Measurements from ENCODE around the gene ACKR3.

The ACKR3 gene

GRCh38 chr2:236569573-236569973, at the start of gene ACKR3:
ACKR3 (plus strand) TSS chr2:236569825; CDS start chr2:236580466, 10,641 bp downstream.
- peak; percentile 89 for DNase-seq

DNA sequence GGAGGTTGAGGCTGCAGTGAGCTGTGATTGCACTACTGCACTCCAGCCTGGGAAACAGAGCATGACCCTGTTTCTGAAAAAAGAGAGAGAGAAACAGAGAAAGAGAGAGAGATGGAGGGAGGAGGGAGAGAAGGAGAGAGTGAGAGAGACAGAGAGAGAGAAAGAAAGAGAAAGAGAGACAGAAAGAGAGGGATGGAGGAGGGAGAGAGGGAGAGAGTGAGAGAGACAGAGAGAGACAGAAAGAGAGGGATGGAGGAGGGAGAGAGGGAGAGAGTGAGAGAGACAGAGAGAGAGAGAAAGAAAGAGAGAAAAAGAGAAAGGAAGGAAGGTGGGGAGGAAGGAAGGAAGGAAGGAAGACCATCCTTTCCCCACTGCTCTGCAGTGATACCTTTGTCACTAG, 48.1 kb upstream of the ACKR3 start:
- DNase-seq = no peak

GRCh38 chr2:236523249-236523648, 46.4 kb upstream of the ACKR3 start:
- no peak for DNase-seq

- DNase-seq = no peak
Observed at GRCh38 chr2:236525411-236525997, 44.1 kb upstream of the ACKR3 start.

- DNase-seq = no peak
Observed at GRCh38 chr2:236526455-236527158, 43.0 kb upstream of the ACKR3 start.

GRCh38 chr2:236527159-236527630, 42.4 kb upstream of the ACKR3 start:
- DNase-seq = no peak

GRCh38 chr2:236529606-236530005, 40.0 kb upstream of the ACKR3 start:
- no peak for DNase-seq

DNA sequence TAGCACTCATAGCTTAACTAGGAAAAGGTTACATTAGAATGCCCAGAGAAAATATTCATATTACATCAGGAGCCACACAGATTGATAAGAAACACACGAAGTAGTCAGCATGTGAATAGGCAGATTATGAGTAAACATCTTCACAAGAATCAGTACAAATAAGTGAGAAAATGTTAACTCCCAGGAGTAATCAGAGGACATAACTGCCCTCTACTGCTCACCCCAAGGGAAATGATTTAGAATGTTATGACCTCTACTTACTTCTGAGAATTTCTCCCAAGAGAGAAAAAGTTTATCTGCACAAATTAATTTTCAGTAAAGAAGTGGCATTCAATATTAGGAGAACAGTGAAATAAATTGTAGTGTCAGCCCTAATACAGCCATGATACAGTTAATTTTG, 39.1 kb upstream of the ACKR3 start:
- no peak for DNase-seq

DNA sequence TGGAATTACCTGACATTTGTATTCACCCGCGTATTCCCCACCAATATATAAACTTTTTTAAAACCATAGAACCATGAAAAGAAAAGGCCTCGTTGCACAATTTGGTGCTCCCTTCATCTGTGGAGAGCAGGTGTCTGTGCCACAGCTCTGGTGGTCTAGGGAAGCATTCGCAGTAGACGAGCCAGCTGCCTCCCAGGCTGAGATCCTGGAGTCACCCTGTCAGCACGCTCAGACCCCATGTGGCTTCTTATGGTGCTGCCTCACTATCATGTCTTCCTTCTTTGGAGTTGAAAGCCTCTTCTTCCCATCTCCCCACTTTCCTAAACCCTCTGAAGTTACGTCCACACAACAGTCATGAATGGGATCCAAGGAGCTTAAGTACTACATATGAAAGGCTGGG, 38.4 kb upstream of the ACKR3 start:
- no peak for DNase-seq

- no peak for DNase-seq
Observed at GRCh38 chr2:236531996-236532395, 37.6 kb upstream of the ACKR3 start.

DNA sequence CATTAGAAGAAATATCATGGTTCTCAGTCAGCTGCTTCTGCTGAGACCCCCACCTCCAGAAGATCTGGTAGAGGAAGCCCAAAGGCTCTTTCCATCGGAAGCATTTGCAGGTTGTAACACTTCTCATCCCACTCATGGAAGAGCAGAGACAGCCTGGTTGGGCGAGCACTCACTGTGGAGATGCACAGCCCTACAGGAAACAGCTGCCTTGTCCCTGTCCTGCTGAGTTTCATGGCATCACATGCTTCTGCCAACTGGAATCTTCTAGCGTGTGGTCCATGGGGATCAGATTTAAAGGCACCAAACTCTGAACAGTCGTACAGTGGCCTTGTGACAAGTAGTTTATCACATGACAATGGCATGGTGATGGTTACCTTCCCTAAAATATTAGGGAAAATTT, 36.3 kb upstream of the ACKR3 start:
- no peak for DNase-seq

GRCh38 chr2:236535024-236535423, 34.6 kb upstream of the ACKR3 start:
- DNase-seq = no peak

DNA sequence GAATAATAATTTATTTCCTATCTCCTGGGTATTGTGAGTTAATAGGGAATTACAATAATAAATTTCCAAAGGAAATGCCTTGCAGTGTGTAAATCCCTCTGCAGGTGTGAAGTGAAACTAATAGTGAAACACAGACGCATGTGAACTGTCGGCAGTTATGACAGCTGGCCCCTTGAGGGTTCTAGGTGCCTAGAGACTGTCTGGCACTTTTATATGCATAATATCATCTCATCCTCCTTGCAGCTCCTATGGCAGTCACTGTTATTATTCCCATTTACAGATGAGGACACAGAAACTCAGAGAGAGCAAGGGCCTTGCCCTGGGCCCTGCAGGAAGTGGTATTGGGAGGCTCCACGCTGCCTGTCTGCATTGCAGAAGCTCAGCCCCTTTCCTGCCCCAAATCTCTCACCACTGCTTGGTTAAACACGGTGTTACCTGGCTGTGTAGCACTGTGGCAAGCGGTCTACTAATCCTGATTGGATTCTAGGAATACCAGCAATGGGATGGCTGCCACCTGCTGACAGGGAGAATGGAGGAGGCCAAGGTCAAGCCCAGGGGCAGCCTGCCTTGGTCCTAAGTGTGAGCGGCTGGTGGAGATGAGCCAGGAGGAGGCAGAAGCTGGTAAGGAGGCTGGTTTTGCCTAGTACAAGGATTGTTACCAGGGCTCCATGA, 32.8 kb upstream of the ACKR3 start:
- DNase-seq = no peak

DNA sequence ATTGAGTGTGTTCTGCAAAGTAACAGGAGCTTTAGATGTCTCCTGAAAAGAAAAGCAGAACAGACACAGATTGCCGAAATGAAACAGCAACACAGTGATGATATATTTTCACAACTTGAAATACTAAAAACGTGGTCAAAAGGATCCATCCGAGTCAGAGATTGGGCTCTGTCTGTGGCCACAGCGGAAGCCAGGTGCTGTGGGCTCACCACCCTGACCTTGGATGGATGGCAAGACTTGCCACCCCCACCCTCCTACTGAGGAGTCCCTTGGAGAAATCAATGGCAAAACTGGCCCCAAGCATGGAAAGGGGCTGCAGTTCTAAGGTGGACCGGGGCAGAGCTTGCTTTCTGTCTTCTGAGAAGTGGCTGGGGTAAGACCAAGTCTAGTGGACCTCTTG, 31.4 kb upstream of the ACKR3 start:
- DNase-seq = no peak

- no peak for DNase-seq
Observed at GRCh38 chr2:236541008-236541562, 28.5 kb upstream of the ACKR3 start.

DNA sequence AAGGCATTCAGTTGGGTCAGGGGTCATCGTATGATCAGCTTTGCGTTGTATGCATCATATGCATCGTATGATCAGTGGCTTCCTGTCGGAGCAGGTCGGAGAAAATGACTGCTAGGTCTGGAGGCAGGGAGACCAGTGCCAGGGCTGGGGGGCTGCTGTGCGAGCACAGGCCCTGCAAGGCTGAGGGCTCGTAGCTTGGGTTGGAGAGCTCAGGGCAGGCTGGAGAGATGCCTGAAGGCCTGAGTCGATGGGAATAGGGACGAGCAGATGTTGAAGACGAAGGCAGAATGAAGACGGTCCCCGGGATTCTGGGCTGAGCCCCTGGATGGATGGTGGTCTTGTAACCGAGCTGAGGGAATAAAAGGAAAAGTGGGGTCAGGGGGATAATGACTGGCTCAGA, 25.3 kb upstream of the ACKR3 start:
- no peak for DNase-seq

DNA sequence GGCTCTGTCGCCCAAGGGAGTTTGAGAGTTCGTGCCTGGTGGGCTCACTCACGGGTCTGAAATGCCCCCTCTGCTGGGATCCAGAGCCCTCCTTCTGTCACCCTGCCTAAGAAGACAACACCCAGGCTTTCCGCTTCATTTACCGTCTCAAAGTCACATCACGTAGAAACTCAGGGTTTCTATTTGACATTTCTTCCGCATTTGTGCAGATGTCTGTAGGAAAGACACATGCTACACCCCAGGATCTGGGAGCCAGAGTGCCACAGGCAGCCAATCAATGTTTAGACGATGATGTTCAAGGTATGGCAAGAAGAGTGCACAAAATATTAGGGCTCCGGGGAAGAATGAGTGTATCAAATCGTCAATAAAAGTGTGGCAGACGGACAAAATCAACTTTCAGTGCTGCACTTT, 24.4 kb upstream of the ACKR3 start:
- no peak for DNase-seq

DNA sequence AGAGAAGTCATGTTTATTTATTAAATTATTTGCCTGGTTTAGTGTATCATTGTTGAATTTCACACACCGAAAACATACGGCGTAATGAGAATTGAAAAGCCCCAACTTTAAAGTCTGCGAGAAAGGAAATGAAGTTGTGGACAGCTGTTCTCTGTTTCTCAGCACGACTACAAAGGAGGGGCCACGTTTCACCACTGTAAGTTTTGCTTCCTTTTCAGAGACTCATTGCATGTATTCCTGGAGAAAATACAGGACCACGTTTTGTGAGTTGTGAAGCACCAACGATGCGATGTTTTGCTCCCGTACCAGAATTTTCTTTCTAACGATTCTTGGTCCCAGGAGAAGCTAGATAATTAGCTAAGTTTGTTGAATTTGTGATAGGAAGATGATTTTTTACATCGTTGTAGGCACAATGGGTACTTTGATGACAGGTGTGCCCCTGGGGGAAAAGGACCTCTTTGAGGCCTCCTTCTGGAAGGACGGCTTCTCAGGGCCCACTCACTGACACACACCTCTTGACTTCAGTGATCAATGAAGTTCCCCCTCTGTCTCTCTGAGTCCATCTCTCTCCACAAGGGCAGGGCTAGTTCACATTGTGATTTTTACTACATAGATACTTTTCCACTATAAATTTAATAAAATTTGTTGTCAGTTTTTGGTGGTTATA, 23.7 kb upstream of the ACKR3 start:
- no peak for DNase-seq

DNA sequence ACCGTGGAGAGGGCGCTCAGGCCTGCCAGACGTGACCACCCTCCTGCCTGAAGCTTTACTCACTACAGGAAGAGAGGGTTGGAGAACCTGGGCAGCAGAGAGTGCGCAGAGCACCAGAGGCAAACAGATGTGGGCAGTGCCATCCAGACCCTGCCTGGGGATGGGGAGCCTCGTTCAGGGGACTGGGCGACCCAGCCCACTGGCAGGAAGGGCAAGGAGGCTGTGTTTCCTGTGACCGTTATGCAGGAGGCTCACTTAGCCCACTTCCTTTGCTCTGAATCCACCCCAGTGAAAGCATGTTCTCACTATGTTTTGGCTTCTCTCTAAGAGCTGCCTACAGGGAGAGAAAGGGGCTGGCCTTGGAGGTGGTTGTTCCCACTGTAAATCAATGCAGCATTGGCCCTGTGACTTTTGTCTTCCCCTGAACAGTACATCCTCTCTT, 23.0 kb upstream of the ACKR3 start:
- DNase-seq = no peak

- no peak for DNase-seq
Observed at GRCh38 chr2:236547725-236548124, 21.9 kb upstream of the ACKR3 start.

- DNase-seq = no peak
Observed at GRCh38 chr2:236548179-236548921, 21.3 kb upstream of the ACKR3 start.

DNA sequence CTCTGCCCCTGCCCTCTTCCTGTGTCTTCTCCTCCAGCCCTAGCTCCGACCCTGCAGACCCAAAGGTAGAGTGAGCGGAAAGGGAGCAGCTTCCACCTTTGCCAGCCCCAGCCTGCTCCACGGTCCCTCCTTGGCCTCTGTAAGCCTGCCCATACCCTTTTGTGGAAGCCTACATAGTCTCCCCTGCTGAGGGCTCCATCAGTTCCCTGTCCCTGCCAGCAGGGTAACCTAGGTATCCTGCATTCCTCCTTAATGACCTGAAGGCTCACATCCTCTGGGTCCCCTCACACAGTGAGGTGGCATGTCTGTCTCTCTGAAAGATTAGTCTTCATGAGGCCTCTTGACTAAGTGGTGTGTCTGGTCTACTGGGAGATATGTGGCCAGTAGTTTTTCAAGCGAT, 20.5 kb upstream of the ACKR3 start:
- no peak for DNase-seq

- no peak for DNase-seq
Observed at GRCh38 chr2:236550290-236550689, 19.3 kb upstream of the ACKR3 start.
